HEK293 (cell line): ENCODE data around the gene NAT14.

Source experiments
- CTCF ChIP-seq: fragments of 450-650 bp; formaldehyde crosslinking; IDR thresholded peaks from 2 replicates; pipeline ENCODE4 v1.5.1; 2016; ENCODE audit warnings: missing biosample characterization, missing genetic modification characterization
- REPIN1 ChIP-seq: fragments of 450-650 bp; formaldehyde crosslinking; IDR thresholded peaks from 2 replicates; pipeline ENCODE4 v1.5.1; 2017; ENCODE audit warnings: missing biosample characterization, missing genetic modification characterization, low read depth
- ZBTB7A ChIP-seq: fragments of 450-650 bp; formaldehyde crosslinking; IDR thresholded peaks from 2 replicates; pipeline ENCODE4 v1.5.1; 2016; ENCODE audit warnings: low read depth, missing biosample characterization, missing genetic modification characterization
- ZFP37 ChIP-seq: fragments of 450-650 bp; formaldehyde crosslinking; IDR thresholded peaks from 2 replicates; pipeline ENCODE4 v1.5.1; 2016; ENCODE audit warnings: missing biosample characterization, missing genetic modification characterization
- ZNF133 ChIP-seq: fragments of 450-650 bp; formaldehyde crosslinking; IDR thresholded peaks from 2 replicates; pipeline ENCODE4 v1.5.1; 2016; ENCODE audit warnings: missing biosample characterization, missing genetic modification characterization
- ZNF274 ChIP-seq, 2 experiments: fragments of 200-500 bp in 1 of 2; fragments of 450-650 bp in 1 of 2; sonication (Bioruptor generic) in 1 of 2; formaldehyde crosslinking in 1 of 2; IDR thresholded peaks; 2 replicates each; pipeline versions ENCODE4 v1.5.1 to v1.6.1; 2014 to 2016; ENCODE audit warnings: borderline replicate concordance in 1 of 2, inconsistent platforms in 1 of 2, low read length in 1 of 2, missing biosample characterization in 1 of 2, missing genetic modification characterization in 1 of 2
- ZNF558 ChIP-seq: fragments of 450-650 bp; formaldehyde crosslinking; IDR thresholded peaks from 2 replicates; pipeline ENCODE4 v1.5.1; 2016; ENCODE audit warnings: missing biosample characterization, missing genetic modification characterization
- ZNF629 ChIP-seq: fragments of 450-650 bp; formaldehyde crosslinking; IDR thresholded peaks from 2 replicates; pipeline ENCODE4 v1.5.1; 2017; ENCODE audit warnings: missing biosample characterization, missing genetic modification characterization
- ZNF791 ChIP-seq: fragments of 450-650 bp; formaldehyde crosslinking; IDR thresholded peaks from 2 replicates; pipeline ENCODE4 v1.5.1; 2016; ENCODE audit warnings: missing biosample characterization, missing genetic modification characterization
- ZNF792 ChIP-seq: fragments of 450-650 bp; formaldehyde crosslinking; IDR thresholded peaks from 2 replicates; pipeline ENCODE4 v1.5.1; 2016; ENCODE audit warnings: missing biosample characterization, missing genetic modification characterization
- TF ChIP-seq, protein P1 (sequence below): fragments of 450-650 bp; formaldehyde crosslinking; IDR thresholded peaks from 2 replicates; pipeline ENCODE4 v1.5.1; 2016; ENCODE audit warnings: missing biosample characterization, missing genetic modification characterization

- TF ChIP-seq ZFP37 (tag by site-specific recombination) (no peak), CTCF (tag by site-specific recombination) (no peak), ZNF133 (tag by site-specific recombination) (no peak), ZNF558 (tag by site-specific recombination) (no peak), ZNF791 (tag by site-specific recombination) (no peak), REPIN1 (tag by site-specific recombination) (no peak), ZBTB7A (tag by site-specific recombination) (no peak), ZNF274 (IDR thresholded peaks at IDR 0.05; ENCODE audit: low read length) (no peak), ZNF274 (tag by site-specific recombination; IDR thresholded peaks at IDR 0.05; ENCODE audit: borderline replicate concordance) (no peak), ZNF792 (tag by site-specific recombination) (no peak), ZNF629 (tag by site-specific recombination) (no peak)
- TF ChIP-seq, protein P1, sequence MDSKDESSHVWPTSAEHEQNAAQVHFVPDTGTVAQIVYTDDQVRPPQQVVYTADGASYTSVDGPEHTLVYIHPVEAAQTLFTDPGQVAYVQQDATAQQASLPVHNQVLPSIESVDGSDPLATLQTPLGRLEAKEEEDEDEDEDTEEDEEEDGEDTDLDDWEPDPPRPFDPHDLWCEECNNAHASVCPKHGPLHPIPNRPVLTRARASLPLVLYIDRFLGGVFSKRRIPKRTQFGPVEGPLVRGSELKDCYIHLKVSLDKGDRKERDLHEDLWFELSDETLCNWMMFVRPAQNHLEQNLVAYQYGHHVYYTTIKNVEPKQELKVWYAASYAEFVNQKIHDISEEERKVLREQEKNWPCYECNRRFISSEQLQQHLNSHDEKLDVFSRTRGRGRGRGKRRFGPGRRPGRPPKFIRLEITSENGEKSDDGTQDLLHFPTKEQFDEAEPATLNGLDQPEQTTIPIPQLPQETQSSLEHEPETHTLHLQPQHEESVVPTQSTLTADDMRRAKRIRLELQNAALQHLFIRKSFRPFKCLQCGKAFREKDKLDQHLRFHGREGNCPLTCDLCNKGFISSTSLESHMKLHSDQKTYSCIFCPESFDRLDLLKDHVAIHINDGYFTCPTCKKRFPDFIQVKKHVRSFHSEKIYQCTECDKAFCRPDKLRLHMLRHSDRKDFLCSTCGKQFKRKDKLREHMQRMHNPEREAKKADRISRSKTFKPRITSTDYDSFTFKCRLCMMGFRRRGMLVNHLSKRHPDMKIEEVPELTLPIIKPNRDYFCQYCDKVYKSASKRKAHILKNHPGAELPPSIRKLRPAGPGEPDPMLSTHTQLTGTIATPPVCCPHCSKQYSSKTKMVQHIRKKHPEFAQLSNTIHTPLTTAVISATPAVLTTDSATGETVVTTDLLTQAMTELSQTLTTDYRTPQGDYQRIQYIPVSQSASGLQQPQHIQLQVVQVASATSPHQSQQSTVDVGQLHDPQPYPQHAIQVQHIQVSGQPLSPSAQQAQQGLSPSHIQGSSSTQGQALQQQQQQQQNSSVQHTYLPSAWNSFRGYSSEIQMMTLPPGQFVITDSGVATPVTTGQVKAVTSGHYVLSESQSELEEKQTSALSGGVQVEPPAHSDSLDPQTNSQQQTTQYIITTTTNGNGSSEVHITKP (tag by site-specific recombination), result no peak
These were observed 19.2 kb downstream of the NAT14 start for GRCh38 chr19:55504252-55504603.
